HG03432 (cell line): ENCODE data around the gene OVOL3.
A peak's percentile ranks its signal among the peaks of the same experiment; 100 is the strongest.

Experiments used
- ATAC-seq: cut with Tn5 transposase; IDR thresholded peaks from one replicate; pipeline ENCODE4 v1.9.1; 2021; ENCODE audit warnings: mild to moderate bottlenecking, moderate library complexity; ENCODE audit not compliant: unreplicated experiment

OVOL3 gene

GRCh38 chr19:36099166-36099785 is 11.7 kb upstream of the OVOL3 start:
- no peak for ATAC-seq

GRCh38 chr19:36100476-36100875 is 10.5 kb upstream of the OVOL3 start:
- ATAC-seq: no peak

GRCh38 chr19:36101550-36102327 is 9.2 kb upstream of the OVOL3 start:
- ATAC-seq: no peak

GRCh38 chr19:36103040-36103626 is 7.8 kb upstream of the OVOL3 start:
- no peak for ATAC-seq

GRCh38 chr19:36103842-36104552 is 6.9 kb upstream of the OVOL3 start:
- no peak for ATAC-seq

- ATAC-seq: no peak
Observed at GRCh38 chr19:36106441-36106840, 4.5 kb upstream of the OVOL3 start.

- ATAC-seq: no peak
Observed at GRCh38 chr19:36106991-36107390, 4.0 kb upstream of the OVOL3 start.

GRCh38 chr19:36108684-36109083 is 2.3 kb upstream of the OVOL3 start:
- no peak for ATAC-seq

GRCh38 chr19:36111200-36111539 is 227 bp downstream of the OVOL3 start:
- no peak for ATAC-seq

- no peak for ATAC-seq
Observed at GRCh38 chr19:36112678-36113077, 1.7 kb downstream of the OVOL3 start.

GRCh38 chr19:36113425-36113824 is 2.5 kb downstream of the OVOL3 start:
- ATAC-seq: no peak

- peak; percentile 3 for ATAC-seq
Observed at GRCh38 chr19:36113894-36114720, 3.2 kb downstream of the OVOL3 start.

- peak; percentile 79 for ATAC-seq
Observed at GRCh38 chr19:36114721-36115452, 3.9 kb downstream of the OVOL3 start, which contains the start of gene POLR2I. TSS of gene POLR2I (minus strand) at chr19:36114875. CDS start at chr19:36114856, 19 bp downstream.

- ATAC-seq: peak; percentile 36
Observed at GRCh38 chr19:36115453-36116343, 4.8 kb downstream of the OVOL3 start, which contains the start of gene TBCB. TSS of gene TBCB (plus strand) at chr19:36115468. CDS start at chr19:36115561, 93 bp downstream.

- ATAC-seq: no peak
Observed at GRCh38 chr19:36116344-36116637, 5.3 kb downstream of the OVOL3 start.

GRCh38 chr19:36120092-36120983 is 9.4 kb downstream of the OVOL3 start:
- no peak for ATAC-seq

- no peak for ATAC-seq
Observed at GRCh38 chr19:36120984-36121358, 10.0 kb downstream of the OVOL3 start.

- ATAC-seq: no peak
Observed at GRCh38 chr19:36121486-36122124, 10.7 kb downstream of the OVOL3 start.
